ENCODE data around the gene GALNT15. TPM values are rescaled to one million over a fixed set of nuclear protein-coding genes. Genes with fewer than 3 reads are reported as not detected.

GALNT15 gene
- total and polyA plus RNA-seq, 2 donors from 2014 or later = 5.5 to 39.9 TPM

- H3K27ac ChIP-seq (ENCODE audit: low read depth in 2 of 2, low read length in 2 of 2) = no peak overlapping the region
- no peaks in the 10 kb centered on the region for H3K27me3 ChIP-seq (ENCODE audit: control insufficient read depth, insufficient read depth, low read length)
- intact Hi-C loops (cut with DNase I) = no loop called here
- H3K36me3 ChIP-seq (ENCODE audit: control insufficient read depth in 2 of 3, insufficient read depth in 3 of 3, low read length in 3 of 3) = no peaks in the 10 kb centered on the region
- no peaks in the 10 kb centered on the region for H3K9me3 ChIP-seq (ENCODE audit: control insufficient read depth in 2 of 3, insufficient read depth in 1 of 3, low read length in 3 of 3)
- no peak for TF ChIP-seq CTCF (IDR thresholded peaks at IDR 0.05; ENCODE audit: borderline replicate concordance, extremely low read depth, insufficient read depth)
- no peak overlapping the region for H3K9ac ChIP-seq (ENCODE audit: low read length in 3 of 3)
- DNase-seq (no peak), FAIRE-seq (no peak)
- no peaks in the 10 kb centered on the region for H3K4me1 ChIP-seq (ENCODE audit: control insufficient read depth in 2 of 3, insufficient read depth in 2 of 3, low read depth in 1 of 3, low read length in 3 of 3)
- H3K4me3 ChIP-seq (ENCODE audit: low read length in 3 of 3) = no peak overlapping the region
Observed at GRCh38 chr3:16239086-16239770, 64.7 kb downstream of the GALNT15 start.

- Histone ChIP-seq H3K9me3 (ENCODE audit: control insufficient read depth in 2 of 3, insufficient read depth in 1 of 3, low read length in 3 of 3) (no peaks in the 10 kb centered on the region), H3K4me3 (ENCODE audit: low read length in 3 of 3) (no peak overlapping the region), H3K27ac (ENCODE audit: low read depth in 2 of 2, low read length in 2 of 2) (no peak overlapping the region), H3K36me3 (ENCODE audit: control insufficient read depth in 2 of 3, insufficient read depth in 3 of 3, low read length in 3 of 3) (no peaks in the 10 kb centered on the region), H3K9ac (ENCODE audit: low read length in 3 of 3) (no peak overlapping the region), H3K27me3 (ENCODE audit: control insufficient read depth, insufficient read depth, low read length) (no peaks in the 10 kb centered on the region), H3K4me1 (ENCODE audit: control insufficient read depth in 2 of 3, insufficient read depth in 2 of 3, low read depth in 1 of 3, low read length in 3 of 3) (no peaks in the 10 kb centered on the region)
- FAIRE-seq (no peak), DNase-seq (no peak)
- no peak for TF ChIP-seq CTCF (IDR thresholded peaks at IDR 0.05; ENCODE audit: borderline replicate concordance, extremely low read depth, insufficient read depth)
- intact Hi-C loops (cut with DNase I) = loop anchor here (10.0 kb wide), 2 partner anchors 195 to 425 kb away; no protein-coding TSS in a partner anchor
Observed at GRCh38 chr3:16239780-16240179, 65.3 kb downstream of the GALNT15 start.

GRCh38 chr3:16240229-16241023 lies 65.9 kb downstream of the GALNT15 start:
- H3K36me3 ChIP-seq (ENCODE audit: control insufficient read depth in 2 of 3, insufficient read depth in 3 of 3, low read length in 3 of 3) = no peaks in the 10 kb centered on the region
- H3K27ac ChIP-seq (ENCODE audit: low read depth in 2 of 2, low read length in 2 of 2) = no peak overlapping the region
- no peak for DNase-seq
- no peak overlapping the region for H3K9ac ChIP-seq (ENCODE audit: low read length in 3 of 3)
- intact Hi-C loops (cut with DNase I) = loop anchor here (10.0 kb wide), 2 partner anchors 196 to 426 kb away; no protein-coding TSS in a partner anchor
- no peaks in the 10 kb centered on the region for H3K27me3 ChIP-seq (ENCODE audit: control insufficient read depth, insufficient read depth, low read length)
- TF ChIP-seq CTCF (IDR thresholded peaks at IDR 0.05; ENCODE audit: borderline replicate concordance, extremely low read depth, insufficient read depth) = no peak
- no peak for FAIRE-seq
- H3K9me3 ChIP-seq (ENCODE audit: control insufficient read depth in 2 of 3, insufficient read depth in 1 of 3, low read length in 3 of 3) = no peaks in the 10 kb centered on the region
- H3K4me1 ChIP-seq (ENCODE audit: control insufficient read depth in 2 of 3, insufficient read depth in 2 of 3, low read depth in 1 of 3, low read length in 3 of 3) = no peaks in the 10 kb centered on the region
- H3K4me3 ChIP-seq (ENCODE audit: low read length in 3 of 3) = no peak overlapping the region
